Gastroesophageal sphincter (tissue), 4 donors: Measurements from ENCODE around the gene AHI1. TPM values are rescaled to one million over a fixed set of nuclear protein-coding genes. Genes with fewer than 3 reads are reported as not detected.

ENCODE experiments used
- ATAC-seq: fragments of 150-250 bp; one replicate; pipeline ENCODE4 v1.9.1; 2016; ENCODE audit warnings: mild to moderate bottlenecking, moderate library complexity
- H3K27ac ChIP-seq, 4 donors: fragments of 200-600 bp; sonication (generic) in 3 of 4; 1 replicate in 3 of 4; 2 replicates in 1 of 4; pipeline ENCODE4 v1.5.1; 2016 to 2019
- H3K27me3 ChIP-seq: fragments of 200-600 bp; sonication (generic); one replicate; pipeline ENCODE4 v1.5.1; 2019
- H3K36me3 ChIP-seq, 2 donors: fragments of 200-600 bp; sonication (generic); one replicate each; pipeline ENCODE4 v1.5.1; 2019; ENCODE audit warnings: control low read depth in 1 of 2
- H3K4me1 ChIP-seq, 3 donors: fragments of 200-600 bp; sonication (generic); 1 replicate in 2 of 3; 2 replicates in 1 of 3; pipeline ENCODE4 v1.5.1; 2016 to 2019; ENCODE audit warnings: control low read depth in 2 of 3
- H3K4me3 ChIP-seq, 2 donors: fragments of 200-600 bp; sonication (generic); one replicate each; pipeline ENCODE4 v1.5.1; 2019; ENCODE audit warnings: mild to moderate bottlenecking in 1 of 2, moderate library complexity in 1 of 2
- H3K9me3 ChIP-seq, 3 donors: fragments of 200-600 bp; sonication (generic); one replicate each; pipeline ENCODE4 v1.5.1; 2017 to 2019; ENCODE audit warnings: control low read depth in 2 of 3
- EP300 ChIP-seq: sonication (generic); formaldehyde crosslinking; IDR thresholded peaks from one replicate; pipeline ENCODE4 v1.6.1; 2017; ENCODE audit warnings: antibody characterized with exemption, mild to moderate bottlenecking
- POLR2A ChIP-seq, 2 donors: fragments of 450-650 bp; IDR thresholded peaks; one replicate each; pipeline ENCODE4 v1.6.1; 2017; ENCODE audit warnings: antibody characterized with exemption in 2 of 2, mild to moderate bottlenecking in 2 of 2, moderate library complexity in 1 of 2
- POLR2AphosphoS5 ChIP-seq: sonication (generic); formaldehyde crosslinking; IDR thresholded peaks from one replicate; pipeline ENCODE4 v1.6.1; 2017; ENCODE audit warnings: antibody characterized with exemption
- WGBS, 2 donors: methylation state at CpG; one replicate each; pipeline ENCODE4 v1.1.5; 2018; ENCODE audit warnings: low coverage in 1 of 2; 5-methylcytosine and 5-hydroxymethylcytosine counted together
- total RNA-seq, 4 donors: library from RNA; depleted of rRNA; stranded (reverse); fragments of >200 nt; gene quantifications; one replicate each; pipeline ENCODE4 v1.1.0, GENCODE V29; 2016
- TF ChIP-seq, protein P1 (sequence below), 4 experiments: fragments of 200-600 bp in 2 of 4; fragments of 450-650 bp in 2 of 4; sonication (generic) in 1 of 4; IDR thresholded peaks; one replicate each; pipeline ENCODE4 v1.5.1; 2017 to 2019; ENCODE audit warnings: antibody characterized with exemption in 4 of 4, mild to moderate bottlenecking in 2 of 4, moderate library complexity in 2 of 4

AHI1 gene
- total RNA-seq, 4 donors from 2014 or later: 16.7 to 35.9 (median 27.0) TPM

DNA sequence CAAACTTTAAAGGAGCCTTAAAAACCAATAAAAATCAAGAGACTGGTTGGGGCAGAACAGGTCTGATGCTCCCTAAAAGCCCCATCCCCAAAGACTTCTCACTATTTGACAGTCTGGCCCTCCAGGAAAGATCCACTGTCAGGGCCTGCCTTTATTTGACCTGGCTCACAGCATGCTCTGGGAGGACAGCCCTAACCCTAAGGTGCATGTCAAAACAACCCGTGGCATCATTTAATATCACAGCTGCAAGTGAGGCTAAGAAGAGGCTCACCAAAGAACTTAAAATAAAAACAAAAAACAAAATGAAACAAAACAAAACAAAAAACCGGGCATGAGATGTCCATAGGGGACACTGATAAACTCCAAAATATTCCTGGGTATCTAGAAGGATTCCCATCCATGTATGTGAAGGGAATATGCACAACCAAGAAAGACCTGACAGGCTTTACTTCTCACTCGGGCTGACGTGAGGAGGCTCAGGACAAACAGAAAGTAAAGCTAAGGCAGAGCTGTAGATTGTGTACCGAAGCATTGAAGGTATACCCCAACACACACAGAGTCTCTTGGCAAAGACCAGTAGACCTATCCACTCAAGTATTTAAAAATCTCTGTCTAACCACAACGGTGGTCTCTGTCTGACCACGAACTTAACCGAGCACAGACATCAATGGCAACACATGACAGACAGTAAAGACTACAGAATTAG, 57.3 kb downstream of the AHI1 start:
- no peak for ATAC-seq
- WGBS, 2 donors: 77 to 100% methylated on average over 3 to 7 of the region's 8 CpGs
- H3K36me3 ChIP-seq: peaks cover 0 to 73% of the 10 kb centered on the region in 2 donors
- H3K9me3 ChIP-seq: no peaks in the 10 kb centered on the region
- no peaks in the 10 kb centered on the region for H3K4me1 ChIP-seq
- no peak overlapping the region for H3K4me3 ChIP-seq
- TF ChIP-seq POLR2AphosphoS5 (no peak), EP300 (no peak), POLR2A (IDR thresholded peaks at IDR 0.05) (no peak)
- TF ChIP-seq, protein P1, sequence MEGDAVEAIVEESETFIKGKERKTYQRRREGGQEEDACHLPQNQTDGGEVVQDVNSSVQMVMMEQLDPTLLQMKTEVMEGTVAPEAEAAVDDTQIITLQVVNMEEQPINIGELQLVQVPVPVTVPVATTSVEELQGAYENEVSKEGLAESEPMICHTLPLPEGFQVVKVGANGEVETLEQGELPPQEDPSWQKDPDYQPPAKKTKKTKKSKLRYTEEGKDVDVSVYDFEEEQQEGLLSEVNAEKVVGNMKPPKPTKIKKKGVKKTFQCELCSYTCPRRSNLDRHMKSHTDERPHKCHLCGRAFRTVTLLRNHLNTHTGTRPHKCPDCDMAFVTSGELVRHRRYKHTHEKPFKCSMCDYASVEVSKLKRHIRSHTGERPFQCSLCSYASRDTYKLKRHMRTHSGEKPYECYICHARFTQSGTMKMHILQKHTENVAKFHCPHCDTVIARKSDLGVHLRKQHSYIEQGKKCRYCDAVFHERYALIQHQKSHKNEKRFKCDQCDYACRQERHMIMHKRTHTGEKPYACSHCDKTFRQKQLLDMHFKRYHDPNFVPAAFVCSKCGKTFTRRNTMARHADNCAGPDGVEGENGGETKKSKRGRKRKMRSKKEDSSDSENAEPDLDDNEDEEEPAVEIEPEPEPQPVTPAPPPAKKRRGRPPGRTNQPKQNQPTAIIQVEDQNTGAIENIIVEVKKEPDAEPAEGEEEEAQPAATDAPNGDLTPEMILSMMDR (IDR thresholded peaks at IDR 0.05): no peak
- no peaks in the 10 kb centered on the region for H3K27me3 ChIP-seq
- H3K27ac ChIP-seq: no peak overlapping the region

DNA sequence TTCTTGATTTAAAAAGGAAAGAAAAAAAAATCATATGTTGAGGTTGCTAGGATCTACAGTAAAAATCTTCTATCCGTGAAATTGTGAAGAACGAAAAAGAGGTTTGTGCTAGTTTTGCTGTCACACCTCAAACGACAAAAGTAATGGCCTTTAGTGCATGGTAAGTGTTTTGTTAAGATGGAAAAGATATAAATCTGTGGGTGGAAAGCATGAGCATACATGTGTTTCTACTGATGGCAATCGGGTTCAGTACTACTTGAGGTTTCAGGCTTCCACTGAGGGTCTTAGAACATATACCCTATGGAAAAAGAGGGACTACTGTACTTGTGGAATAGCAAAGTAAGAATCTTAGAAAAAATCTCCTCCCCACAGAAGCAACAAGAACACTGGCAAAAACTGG, 58.0 kb downstream of the AHI1 start:
- H3K4me1 ChIP-seq: no peaks in the 10 kb centered on the region
- no peak for TF ChIP-seq POLR2AphosphoS5
- TF ChIP-seq EP300: no peak
- TF ChIP-seq, protein P1 (IDR thresholded peaks at IDR 0.05): no peak
- no peak for TF ChIP-seq POLR2A (IDR thresholded peaks at IDR 0.05)
- no peak for ATAC-seq
- 78 to 86% methylated on average over 4 of the region's 4 CpGs for WGBS, 2 donors
- H3K27ac ChIP-seq: no peak overlapping the region
- H3K36me3 ChIP-seq: peaks cover 0 to 76% of the 10 kb centered on the region in 2 donors
- no peaks in the 10 kb centered on the region for H3K27me3 ChIP-seq
- no peaks in the 10 kb centered on the region for H3K9me3 ChIP-seq
- no peak overlapping the region for H3K4me3 ChIP-seq

DNA sequence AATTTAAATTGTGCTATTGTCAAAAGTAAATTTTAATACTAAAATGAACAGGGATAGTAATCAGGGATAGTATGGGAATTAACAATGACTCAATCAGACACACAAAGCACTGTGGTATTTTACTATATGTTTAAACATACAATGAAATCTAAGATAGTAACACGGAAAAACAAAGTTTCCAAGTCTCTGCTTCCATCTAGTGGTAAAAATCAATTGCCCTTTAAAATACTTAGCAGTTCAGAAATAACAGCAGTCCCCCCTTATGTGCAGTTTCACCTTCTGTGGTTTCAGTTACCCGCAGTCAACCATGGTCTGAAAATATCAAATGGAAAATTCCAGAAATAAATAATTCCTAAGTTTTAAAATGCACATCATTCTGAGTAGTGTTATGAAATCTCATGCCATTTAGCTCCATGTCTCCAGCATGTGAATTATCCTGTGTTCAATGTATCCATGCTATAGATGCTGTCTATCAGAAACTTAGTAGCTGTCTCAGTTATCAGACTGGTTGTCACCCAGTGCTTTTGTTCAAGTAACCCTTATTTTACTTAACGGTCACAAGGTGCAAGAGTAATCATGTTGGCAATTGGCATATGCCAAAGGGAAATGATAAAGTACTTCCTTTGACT, 58.5 kb downstream of the AHI1 start:
- Histone ChIP-seq H3K27ac (no peak overlapping the region), H3K27me3 (no peaks in the 10 kb centered on the region), H3K4me3 (no peak overlapping the region), H3K9me3 (no peaks in the 10 kb centered on the region), H3K36me3 (peaks cover 0 to 74% of the 10 kb centered on the region in 2 donors), H3K4me1 (no peaks in the 10 kb centered on the region)
- 62 to 70% methylated on average over 3 of the region's 3 CpGs for WGBS, 2 donors
- no peak for TF ChIP-seq POLR2A (IDR thresholded peaks at IDR 0.05)
- TF ChIP-seq, protein P1 (IDR thresholded peaks at IDR 0.05): peak in 1 of 4 experiments; percentile 15
- no peak for ATAC-seq

DNA sequence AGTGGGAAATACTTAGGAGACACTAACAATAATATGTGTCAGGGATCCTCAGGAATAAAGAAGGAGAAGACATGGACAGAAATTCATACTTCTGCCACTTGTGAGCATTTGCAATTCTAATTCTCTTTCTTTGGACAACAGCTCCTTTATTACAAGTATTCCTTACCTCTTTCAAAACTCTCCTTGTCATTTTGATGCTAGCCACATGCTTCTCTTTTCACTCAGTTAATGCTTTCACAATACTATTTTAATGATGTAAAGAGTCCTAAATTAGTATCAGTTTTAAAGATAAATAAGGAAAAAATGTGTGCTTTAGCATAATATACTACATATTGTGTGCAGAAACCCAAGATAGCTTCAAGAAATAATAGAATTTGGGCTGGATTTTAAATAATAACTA, 62.5 kb downstream of the AHI1 start:
- Histone ChIP-seq H3K27ac (no peak overlapping the region), H3K27me3 (no peaks in the 10 kb centered on the region), H3K9me3 (no peaks in the 10 kb centered on the region), H3K36me3 (peaks cover 0 to 63% of the 10 kb centered on the region in 2 donors), H3K4me1 (no peaks in the 10 kb centered on the region), H3K4me3 (no peak overlapping the region)
- ATAC-seq: no peak
- TF ChIP-seq EP300: no peak
- no peak for TF ChIP-seq POLR2A (IDR thresholded peaks at IDR 0.05)
- TF ChIP-seq, protein P1 (IDR thresholded peaks at IDR 0.05): no peak
- no peak for TF ChIP-seq POLR2AphosphoS5

DNA sequence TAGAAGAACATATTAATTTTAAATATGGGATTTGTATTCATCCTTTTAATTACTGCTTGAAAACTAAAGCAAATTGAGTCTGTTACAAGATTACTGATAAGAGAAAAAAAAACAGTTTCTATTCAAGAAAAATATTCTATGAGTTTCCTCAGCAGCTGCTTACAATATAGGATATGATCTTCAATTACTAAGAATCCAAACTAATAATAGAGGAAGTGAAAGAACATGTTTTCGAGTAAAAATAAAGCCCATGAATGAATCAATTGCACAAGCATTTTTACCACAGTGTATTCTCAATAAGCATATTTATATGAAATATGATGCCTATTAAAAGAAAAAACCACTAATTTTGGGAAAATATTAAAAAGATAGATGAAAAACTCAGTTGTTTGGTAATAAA, 63.4 kb downstream of the AHI1 start:
- Histone ChIP-seq H3K4me3 (no peak overlapping the region), H3K9me3 (no peaks in the 10 kb centered on the region), H3K36me3 (peaks cover 0 to 64% of the 10 kb centered on the region in 2 donors), H3K27ac (no peak overlapping the region), H3K4me1 (no peaks in the 10 kb centered on the region), H3K27me3 (no peaks in the 10 kb centered on the region)
- TF ChIP-seq POLR2AphosphoS5 (no peak), EP300 (no peak), POLR2A (IDR thresholded peaks at IDR 0.05) (no peak)
- TF ChIP-seq, protein P1 (IDR thresholded peaks at IDR 0.05): no peak
- WGBS, 2 donors: 88 to 100% methylated on average over 1 of the region's 1 CpG
- ATAC-seq: no peak
